GM12878 (cell line): Measurements from ENCODE around the gene C1R. TPM values are rescaled to one million over a fixed set of nuclear protein-coding genes. Genes with fewer than 3 reads are reported as not detected.

Experiments
- ATAC-seq: fragments of 200-7000 bp; cut with Tn5 transposase; 3 replicates; pipeline ENCODE4 v1.9.1; 2020; ENCODE audit warnings: mild to moderate bottlenecking, moderate library complexity
- Bru-seq: library from RNA; stranded (reverse); fragments of 400-500 nt; gene quantifications from one replicate; lab custom pipeline; 2021; lab: Mats Ljungman, UMichigan
- BruChase-seq, 2 experiments: library from RNA; stranded (reverse); fragments of 400-500 nt; gene quantifications; one replicate each; lab custom pipeline; 2021; lab: Mats Ljungman, UMichigan
- BruUV-seq: library from RNA; stranded (reverse); fragments of 400-500 nt; replicated peaks from 2 replicates; lab custom pipeline; 2021; lab: Mats Ljungman, UMichigan
- CTCF ChIA-PET: fragments of 300-600 bp; sonication (Branson Sonifier 250); formaldehyde crosslinking; extraction: SDS; loops from one replicate; lab custom pipeline; 2021; ENCODE audit warnings: inconsistent platforms; lab: Yijun Ruan, JAX
- POLR2A ChIA-PET: fragments of 350-600 bp; formaldehyde crosslinking; extraction: SDS; loops from one replicate; lab custom pipeline; 2021; ENCODE audit warnings: inconsistent platforms; lab: Charles Lee
- RAD21 ChIA-PET: fragments of 300-600 bp; sonication (Branson Sonifier 250); formaldehyde crosslinking; loops from one replicate; lab custom pipeline; 2023; ENCODE audit warnings: antibody characterized with exemption; ENCODE audit not compliant: unreplicated experiment; lab: Charles Lee
- SMC1A ChIA-PET: fragments of 300-600 bp; sonication (Branson Sonifier 250); formaldehyde crosslinking; loops from one replicate; lab custom pipeline; 2023; ENCODE audit not compliant: unreplicated experiment, uncharacterized antibody; lab: Charles Lee
- DNase-seq: peaks from one replicate; pipeline ENCODE4 v3.0.0-alpha.2; 2011; ENCODE audit warnings: low read depth, low spot score
- FAIRE-seq: peaks from 3 replicates; lab custom pipeline; 2011; peaks lifted over from hg19 to GRCh38; lab: Jason Lieb, UNC
- H2AFZ ChIP-seq: 2 replicates; pipeline ENCODE4 v1.6.0; 2011; ENCODE audit warnings: low read depth, low read length, control low read depth; ENCODE audit not compliant: control insufficient read depth
- H3K27ac ChIP-seq: 2 replicates; pipeline ENCODE4 v1.5.1; 2011; ENCODE audit warnings: control low read depth; ENCODE audit not compliant: control insufficient read depth, insufficient read depth
- H3K27me3 ChIP-seq, 2 experiments: replicated peaks in 1 of 2; 2 replicates each; pipeline versions ENCODE4 v1.6.0 to v1.6.1; 2011; ENCODE audit warnings: low read length in 1 of 2; ENCODE audit not compliant: control insufficient read depth in 2 of 2, insufficient read depth in 2 of 2
- H3K36me3 ChIP-seq, 2 experiments: 2 replicates each; pipeline ENCODE4 v1.5.1; 2011; ENCODE audit warnings: low read length in 1 of 2; ENCODE audit not compliant: control insufficient read depth in 2 of 2, insufficient read depth in 2 of 2
- H3K4me1 ChIP-seq: 2 replicates; pipeline ENCODE4 v1.6.1; 2011; ENCODE audit warnings: mild to moderate bottlenecking, low read length, moderate library complexity, mixed read lengths; ENCODE audit not compliant: control insufficient read depth, insufficient read depth
- H3K4me2 ChIP-seq: 2 replicates; pipeline ENCODE4 v1.6.0; 2011; ENCODE audit warnings: control low read depth; ENCODE audit not compliant: control insufficient read depth, insufficient read depth
- H3K4me3 ChIP-seq: fragments of 200-600 bp; sonication (generic); 2 replicates; pipeline ENCODE4 v1.5.1; 2016
- H3K79me2 ChIP-seq: 2 replicates; pipeline ENCODE4 v1.6.0; 2011; ENCODE audit warnings: low read length; ENCODE audit not compliant: control insufficient read depth, insufficient read depth
- H3K9ac ChIP-seq: 2 replicates; pipeline ENCODE4 v1.8.0; 2011; ENCODE audit warnings: low read length, control low read depth, mixed read lengths; ENCODE audit not compliant: control insufficient read depth, insufficient read depth
- H3K9me3 ChIP-seq: replicated peaks from 3 replicates; pipeline ENCODE4 v1.5.1; 2011; ENCODE audit warnings: mild to moderate bottlenecking, low read length; ENCODE audit not compliant: control insufficient read depth, insufficient read depth
- H4K20me1 ChIP-seq: 2 replicates; pipeline ENCODE4 v1.6.0; 2011; ENCODE audit not compliant: control insufficient read depth, insufficient read depth
- CHD4 ChIP-seq: fragments of 200-600 bp; sonication (generic); IDR thresholded peaks from 2 replicates; pipeline ENCODE4 v1.6.1; 2016; ENCODE audit warnings: mild to moderate bottlenecking
- CREM ChIP-seq: IDR thresholded peaks from 2 replicates; pipeline ENCODE4 v1.6.1; 2014; ENCODE audit warnings: antibody characterized with exemption, low read depth
- CTCF ChIP-seq, 3 experiments: IDR thresholded peaks in 2 of 3; conservative IDR thresholded peaks in 1 of 3; 2 replicates each; pipeline ENCODE4 v1.5.1; 2011; ENCODE audit warnings: low read depth in 3 of 3, low read length in 3 of 3, mild to moderate bottlenecking in 3 of 3, control low read depth in 2 of 3, moderate library complexity in 2 of 3, inconsistent platforms in 1 of 3, mixed read lengths in 1 of 3; ENCODE audit not compliant: control insufficient read depth in 2 of 3, insufficient read depth in 1 of 3; ENCODE audit errors: extremely low read depth in 1 of 3
- ELK1 ChIP-seq: IDR thresholded peaks from 2 replicates; pipeline ENCODE4 v1.6.1; 2012; ENCODE audit warnings: low read depth, low read length, improper control_type of control experiment
- ESRRA ChIP-seq: IDR thresholded peaks from 2 replicates; pipeline ENCODE4 v1.6.1; 2012; ENCODE audit warnings: mild to moderate bottlenecking, low read length, improper control_type of control experiment
- GABPA ChIP-seq: IDR thresholded peaks from 2 replicates; pipeline ENCODE4 v1.6.1; 2014; ENCODE audit warnings: antibody characterized with exemption, low read depth, mild to moderate bottlenecking, inconsistent platforms
- KDM1A ChIP-seq: fragments of 200-600 bp; sonication (generic); IDR thresholded peaks from 2 replicates; pipeline ENCODE4 v1.6.1; 2016; ENCODE audit warnings: borderline replicate concordance
- MXI1 ChIP-seq: fragments of 150-350 bp; IDR thresholded peaks from 2 replicates; pipeline ENCODE4 v1.6.1; 2011; ENCODE audit warnings: low read depth, mild to moderate bottlenecking, inconsistent platforms, low read length, improper control_type of control experiment
- NR2C1 ChIP-seq: fragments of 450-650 bp; IDR thresholded peaks from 2 replicates; pipeline ENCODE4 v1.6.1; 2017; ENCODE audit warnings: antibody characterized with exemption, mild to moderate bottlenecking, moderate library complexity
- PAX8 ChIP-seq: fragments of 450-650 bp; IDR thresholded peaks from 2 replicates; pipeline ENCODE4 v1.6.1; 2017; ENCODE audit warnings: mild to moderate bottlenecking, moderate library complexity
- RAD21 ChIP-seq: IDR thresholded peaks from 2 replicates; pipeline ENCODE4 v1.6.1; 2011; ENCODE audit warnings: mild to moderate bottlenecking, low read depth, low read length, moderate library complexity; ENCODE audit not compliant: insufficient read depth
- RUNX3 ChIP-seq: IDR thresholded peaks from 2 replicates; pipeline ENCODE4 v1.6.1; 2012; ENCODE audit warnings: low read length, inconsistent platforms
- TBL1XR1 ChIP-seq: IDR thresholded peaks from 2 replicates; pipeline ENCODE4 v1.6.1; 2012; ENCODE audit warnings: low read depth, low read length, improper control_type of control experiment
- ZBTB33 ChIP-seq: fragments of 450-650 bp; IDR thresholded peaks from 2 replicates; pipeline ENCODE4 v1.6.1; 2017; ENCODE audit warnings: mild to moderate bottlenecking
- ZNF24 ChIP-seq: fragments of 450-650 bp; IDR thresholded peaks from 2 replicates; pipeline ENCODE4 v1.6.1; 2017; ENCODE audit warnings: antibody characterized with exemption, mild to moderate bottlenecking
- WGBS: methylation state at CpG from one replicate; pipeline ENCODE4 v1.1.6; 2016; ENCODE audit warnings: low lambda C conversion rate; ENCODE audit not compliant: insufficient replicate concordance, insufficient coverage; ENCODE audit errors: missing lambda C conversion rate; 5-methylcytosine and 5-hydroxymethylcytosine counted together
- in situ Hi-C: fragments of 300-500 bp; cut with MboI; formaldehyde crosslinking; loops from 9 replicates; pipeline ENCODE4 v1.14.3; 2018; ENCODE audit warnings: mixed read lengths
- intact Hi-C: fragments of 100-400 bp; cut with micrococcal nuclease; formaldehyde crosslinking; loops from one replicate; pipeline ENCODE4 v1.14.2; 2022; ENCODE audit not compliant: unreplicated experiment
- long read RNA-seq, 2 experiments: library from polyadenylated mRNA; unstranded; transcript quantifications; one replicate each; pipeline ENCODE4 v2.0.0, GENCODE V29; 2019 to 2020
- polyA minus RNA-seq, 3 experiments: library from RNA; depleted of rRNA, polyadenylated mRNA; stranded (reverse); fragments of >200 nt; gene quantifications; 2 replicates each; pipeline ENCODE4 v1.2.3, GENCODE V29; 2011
- polyA plus RNA-seq, 11 experiments: library from polyadenylated mRNA; depleted of rRNA in 4 of 11; unstranded in 6 of 11; stranded (reverse) in 5 of 11; fragments of >200 nt; fragmentation: Nextera tagmentation in 4 of 11; fragmentation: Illumina TruSeq in 1 of 11; extraction: Ambion mirVana in 4 of 11; extraction: Trizol in 1 of 11; gene quantifications; 1 replicate in 1 of 11; 2 replicates in 10 of 11; pipeline versions ENCODE4 v1.2.1 to v1.2.3, GENCODE V29; 2011 to 2016; ENCODE audit warnings: inconsistent platforms in 2 of 11, missing spikeins in 2 of 11, low read depth in 1 of 11
- total RNA-seq, 4 experiments: library from RNA; depleted of rRNA in 3 of 4; stranded (reverse); fragments of >200 nt in 3 of 4; fragmentation: Illumina TruSeq in 1 of 4; extraction: Trizol in 1 of 4; gene quantifications; 2 replicates each; pipeline versions ENCODE4 v1.2.1 to v1.2.3, GENCODE V29; 2013 to 2021

The C1R gene
- 1.6 and 2.1 TPM in 2 replicates for total RNA-seq (2013; cell fraction: nucleolus; rRNA removed)
- total RNA-seq (2014; rRNA removed) (0.87 and 0.96 TPM in 2 replicates), total RNA-seq (2014; rRNA removed; fragmentation: Illumina TruSeq; extraction: Trizol) (0.76 and 0.88 TPM in 2 replicates), total RNA-seq (2021) (1.7 and 1.8 TPM in 2 replicates), polyA plus RNA-seq (2011; rRNA removed) (0.82 and 1.3 TPM in 2 replicates), polyA plus RNA-seq (2014; fragmentation: Illumina TruSeq; extraction: Trizol) (1.4 and 1.5 TPM in 2 replicates), polyA plus RNA-seq (2014; fragmentation: Nextera tagmentation; extraction: Ambion mirVana) (under 1 TPM in 1 of 2 experiments, not detected in 1; 0.31 TPM), polyA plus RNA-seq (2014; rRNA removed) (1.9 and 2.8 TPM in 2 replicates), polyA plus RNA-seq (2016; fragmentation: Nextera tagmentation; extraction: Ambion mirVana) (under 1 TPM; 0.73 to 0.86 TPM), polyA minus RNA-seq (2011; rRNA and poly(A)+ RNA removed) (1.9 and 2.3 TPM in 2 replicates), Bru-seq, nascent RNA (percentile 35 among the genes with signal in this experiment), BruChase-seq, experiment 1, labeled RNA remaining after a 6-hour chase (percentile 46 among the genes with signal in this experiment), BruChase-seq, experiment 2, labeled RNA remaining after a 2-hour chase (percentile 43 among the genes with signal in this experiment)
- polyA plus RNA-seq (2011; ENCODE audit: low read depth), result 2.0 TPM
- polyA plus RNA-seq (2011; cell fraction: cytosol; rRNA removed), result 1.5 and 1.7 TPM in 2 replicates
- polyA plus RNA-seq (2011; cell fraction: nucleus; rRNA removed), result 1.6 and 2.1 TPM in 2 replicates
- polyA plus RNA-seq (2012), result 2.0 and 2.1 TPM in 2 replicates
- 0.83 and 2.0 TPM in 2 replicates for polyA minus RNA-seq (2011; cell fraction: cytosol; rRNA and poly(A)+ RNA removed)
- polyA minus RNA-seq (2011; cell fraction: nucleus; rRNA and poly(A)+ RNA removed), result 0.77 and 1.1 TPM in 2 replicates
- long read RNA-seq, experiment 1, partial matches to known transcripts, result 0 of 4 reads
- long read RNA-seq, experiment 1, other reads (novel, unspliced or antisense), result 0 of 4 reads
- long read RNA-seq, experiment 2, partial matches to known transcripts, result 1 of 3 reads
- long read RNA-seq, experiment 2, other reads (novel, unspliced or antisense), result 0 of 3 reads

GRCh38 chr12:7092229-7092985 is at the start of gene C1R:
TSS of gene C1R (minus strand) at chr12:7092445. CDS start at chr12:7092388, 57 bp downstream.
- CTCF ChIA-PET, result interaction anchor here (0.6 to 6.3 kb wide), 14 partner anchors 10 to 220 kb away, joined by 3 to 32 read pairs (median 4); partner anchors contain the start of genes C12orf57, C1RL, LPCAT3 and RNU7-1
- H3K27me3 ChIP-seq, result no peaks in the 10 kb centered on the region; a peak in 1 of 4 replicates
- DNase-seq, result no peak
- 36% methylated on average over 16 of the region's 16 CpGs for WGBS
- no peaks in the 10 kb centered on the region for H3K79me2 ChIP-seq
- RAD21 ChIA-PET, result no interaction called here
- in situ Hi-C loops (no loop called here), intact Hi-C loops (loop anchor here (1.0 to 5.0 kb wide), 4 partner anchors 75 to 170 kb away; partner anchors contain the start of genes C12orf57, EMG1, LPCAT3 and PHB2)
- no TSS peak for BruUV-seq
- H3K27ac ChIP-seq, result no peak within 1 kb of the TSS; the same call in 1 of the 2 replicates
- SMC1A ChIA-PET, result interaction anchor here (1.4 kb wide), 1 partner anchor 15 kb away, joined by 7 read pairs; no protein-coding TSS in a partner anchor
- peak; percentile 96 for FAIRE-seq
- H2AFZ ChIP-seq, result peak within 1 kb of the TSS; percentile 97
- H3K4me3 ChIP-seq, result peak within 1 kb of the TSS; percentile 72; the same call in 1 of the 2 replicates
- no peaks in the 10 kb centered on the region for H3K36me3 ChIP-seq
- H3K4me1 ChIP-seq, result no peaks in the 10 kb centered on the region
- H4K20me1 ChIP-seq, result no peaks in the 10 kb centered on the region
- ATAC-seq, result peak; percentile 90
- peak within 1 kb of the TSS; percentile 74 for H3K9ac ChIP-seq
- peak within 1 kb of the TSS; percentile 92 for H3K4me2 ChIP-seq
- H3K9me3 ChIP-seq, result no peaks in the 10 kb centered on the region
- POLR2A ChIA-PET, result no interaction called here
- TF ChIP-seq CHD4, result no peak
- TF ChIP-seq ZNF24, result no peak
- TF ChIP-seq PAX8, result no peak
- no peak for TF ChIP-seq KDM1A
- TF ChIP-seq MXI1, result no peak
- TF ChIP-seq CTCF (IDR thresholded peaks at IDR 0.05 in 2 of 3, conservative IDR thresholded peaks at IDR 0.05 in 1 of 3; ENCODE audit: control insufficient read depth in 2 of 3, extremely low read depth in 1 of 3, insufficient read depth in 1 of 3, low read depth in 3 of 3, low read length in 3 of 3), result peak; percentile 85 to 89 (median 88)
- TF ChIP-seq ZBTB33, result no peak
- TF ChIP-seq NR2C1, result no peak
- TF ChIP-seq CREM, result 0 out of 2 replicates have a peak, but pooled peaks have one; percentile 4
- no peak for TF ChIP-seq ESRRA
- no peak for TF ChIP-seq GABPA
- TF ChIP-seq RUNX3, result no peak
- TF ChIP-seq ELK1, result no peak
- no peak for TF ChIP-seq TBL1XR1
- peak; percentile 76 for TF ChIP-seq RAD21
